OCI-LY7 (cell line): ENCODE measurements around the gene GATAD2B.
"Not testable (repeated sequence)": the region's sequence is repeated elsewhere in the genome, so short reads cannot be mapped to it uniquely, and the experiment has no call there.

Source experiments
- EZH2phosphoT487 ChIP-seq: fragments of 200-600 bp; sonication (generic); IDR thresholded peaks from 2 replicates; pipeline ENCODE4 v1.6.1; 2018; ENCODE audit warnings: low read depth, borderline replicate concordance, mild to moderate bottlenecking, mixed run types, antibody characterized with exemption, low read length, moderate library complexity, mixed read lengths
- TF ChIP-seq, protein P1 (sequence below): fragments of 200-600 bp; sonication (generic); conservative IDR thresholded peaks from 2 replicates; pipeline ENCODE4 v1.5.1; 2014; ENCODE audit warnings: mild to moderate bottlenecking, antibody characterized with exemption, low read length, moderate library complexity, mixed read lengths

DNA sequence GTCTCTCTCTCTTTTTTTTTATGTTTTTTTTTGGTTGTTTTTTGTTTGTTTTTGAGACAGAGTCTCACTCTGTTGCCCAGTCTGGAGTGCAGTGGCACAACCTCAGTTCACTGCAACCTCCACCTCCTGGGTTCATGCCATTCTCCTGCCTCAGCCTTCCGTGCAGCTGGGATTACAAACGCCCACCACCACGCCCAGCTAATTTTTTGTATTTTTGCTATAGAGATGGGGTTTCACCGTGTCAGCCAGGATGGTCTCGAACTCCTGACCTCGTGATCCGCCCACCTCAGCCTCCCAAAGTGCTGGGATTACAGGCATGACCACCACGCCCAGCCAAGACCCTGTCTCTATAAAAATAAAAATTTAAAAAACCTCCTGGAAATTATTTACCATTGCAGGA, 88.8 kb downstream of the GATAD2B start:
- TF ChIP-seq, protein P1, sequence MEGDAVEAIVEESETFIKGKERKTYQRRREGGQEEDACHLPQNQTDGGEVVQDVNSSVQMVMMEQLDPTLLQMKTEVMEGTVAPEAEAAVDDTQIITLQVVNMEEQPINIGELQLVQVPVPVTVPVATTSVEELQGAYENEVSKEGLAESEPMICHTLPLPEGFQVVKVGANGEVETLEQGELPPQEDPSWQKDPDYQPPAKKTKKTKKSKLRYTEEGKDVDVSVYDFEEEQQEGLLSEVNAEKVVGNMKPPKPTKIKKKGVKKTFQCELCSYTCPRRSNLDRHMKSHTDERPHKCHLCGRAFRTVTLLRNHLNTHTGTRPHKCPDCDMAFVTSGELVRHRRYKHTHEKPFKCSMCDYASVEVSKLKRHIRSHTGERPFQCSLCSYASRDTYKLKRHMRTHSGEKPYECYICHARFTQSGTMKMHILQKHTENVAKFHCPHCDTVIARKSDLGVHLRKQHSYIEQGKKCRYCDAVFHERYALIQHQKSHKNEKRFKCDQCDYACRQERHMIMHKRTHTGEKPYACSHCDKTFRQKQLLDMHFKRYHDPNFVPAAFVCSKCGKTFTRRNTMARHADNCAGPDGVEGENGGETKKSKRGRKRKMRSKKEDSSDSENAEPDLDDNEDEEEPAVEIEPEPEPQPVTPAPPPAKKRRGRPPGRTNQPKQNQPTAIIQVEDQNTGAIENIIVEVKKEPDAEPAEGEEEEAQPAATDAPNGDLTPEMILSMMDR = not testable (repeated sequence)
- not testable (repeated sequence) for TF ChIP-seq EZH2phosphoT487
